H1 (cell line): ENCODE results near the gene FARP2. TPM values are rescaled to one million over a fixed set of nuclear protein-coding genes. Genes with fewer than 3 reads are reported as not detected.

ENCODE experiments used
- CTCF ChIA-PET: fragments of 300-600 bp; sonication (Branson Sonifier 250); formaldehyde crosslinking; loops from one replicate; lab custom pipeline; 2021; ENCODE audit not compliant: partially characterized antibody; lab: Charles Lee
- POLR2A ChIA-PET: fragments of 300-600 bp; sonication (Branson Sonifier 250); formaldehyde crosslinking; loops from one replicate; lab custom pipeline; 2021; ENCODE audit warnings: inconsistent platforms; ENCODE audit not compliant: partially characterized antibody; lab: Charles Lee
- DNase-seq, 2 experiments: peaks; one replicate each; pipeline versions ENCODE4 v3.0.0 to v3.0.0-alpha.2; 2010 to 2022; ENCODE audit warnings: low spot score in 2 of 2, low read depth in 1 of 2, mixed read lengths in 1 of 2
- FAIRE-seq: peaks from 2 replicates; lab custom pipeline; 2011; peaks lifted over from hg19 to GRCh38; lab: Jason Lieb, UNC
- H2AFZ ChIP-seq: 2 replicates; pipeline ENCODE4 v1.8.1; 2012; ENCODE audit warnings: low read length, inconsistent platforms
- H2AK5ac ChIP-seq: 2 replicates; pipeline ENCODE4 v1.6.1; 2013; ENCODE audit warnings: low read depth, low read length
- H2BK120ac ChIP-seq: replicated peaks from 2 replicates; pipeline ENCODE3; 2013; ENCODE audit warnings: low read depth, low read length, inconsistent platforms
- H2BK12ac ChIP-seq: 2 replicates; pipeline ENCODE4 v1.6.1; 2013; ENCODE audit warnings: low read depth, low read length
- H2BK15ac ChIP-seq: 2 replicates; pipeline ENCODE4 v1.6.1; 2013; ENCODE audit warnings: low read length
- H2BK20ac ChIP-seq: 2 replicates; pipeline ENCODE4 v1.6.1; 2013; ENCODE audit warnings: low read length
- H2BK5ac ChIP-seq: 2 replicates; pipeline ENCODE4 v1.6.1; 2013; ENCODE audit warnings: low read depth, low read length
- H3K14ac ChIP-seq: 2 replicates; pipeline ENCODE4 v1.6.1; 2013; ENCODE audit warnings: inconsistent platforms; ENCODE audit not compliant: insufficient read length
- H3K18ac ChIP-seq: 2 replicates; pipeline ENCODE4 v1.6.1; 2013; ENCODE audit warnings: low read length; ENCODE audit errors: extremely low read depth
- H3K23ac ChIP-seq: 2 replicates; pipeline ENCODE4 v1.6.1; 2013; ENCODE audit warnings: inconsistent platforms; ENCODE audit not compliant: insufficient read length
- H3K23me2 ChIP-seq: 2 replicates; pipeline ENCODE4 v1.6.1; 2013; ENCODE audit warnings: low read depth, low read length
- H3K27ac ChIP-seq: 2 replicates; pipeline ENCODE4 v1.6.1; 2011; ENCODE audit warnings: low read depth, low read length, inconsistent platforms
- H3K27me3 ChIP-seq, 4 experiments: replicated peaks in 1 of 4; 1 replicate in 1 of 4; 2 replicates in 3 of 4; pipeline versions ENCODE4 v1.6.1 to v1.8.1; 2011 to 2013; ENCODE audit warnings: low read length in 3 of 4, mild to moderate bottlenecking in 3 of 4, inconsistent platforms in 2 of 4, mixed read lengths in 2 of 4, moderate library complexity in 1 of 4; ENCODE audit not compliant: control insufficient read depth in 3 of 4, insufficient read depth in 3 of 4; ENCODE audit errors: extremely low read depth in 1 of 4
- H3K36me3 ChIP-seq, 4 experiments: 2 replicates each; pipeline versions ENCODE4 v1.6.1 to v1.8.1; 2011 to 2013; ENCODE audit warnings: mild to moderate bottlenecking in 4 of 4, low read length in 3 of 4, moderate library complexity in 2 of 4, control low read depth in 1 of 4, inconsistent platforms in 1 of 4; ENCODE audit not compliant: insufficient read depth in 4 of 4, control insufficient read depth in 2 of 4
- H3K4ac ChIP-seq: replicated peaks from 2 replicates; pipeline ENCODE3; 2013; ENCODE audit warnings: low read length, low read depth, mixed read lengths, inconsistent platforms; ENCODE audit not compliant: insufficient read length
- H3K4me1 ChIP-seq, 4 experiments: replicated peaks in 1 of 4; 1 replicate in 1 of 4; 2 replicates in 3 of 4; pipeline versions ENCODE4 v1.6.1 to v1.8.1; 2011 to 2013; ENCODE audit warnings: low read length in 3 of 4, inconsistent platforms in 2 of 4, mixed read lengths in 1 of 4; ENCODE audit not compliant: insufficient read depth in 4 of 4, control insufficient read depth in 3 of 4
- H3K4me2 ChIP-seq, 2 experiments: 2 replicates each; pipeline versions ENCODE4 v1.6.1 to v1.8.1; 2011 to 2013; ENCODE audit warnings: low read depth in 2 of 2, low read length in 2 of 2, control low read depth in 1 of 2, inconsistent platforms in 1 of 2, mild to moderate bottlenecking in 1 of 2; ENCODE audit not compliant: insufficient read depth in 1 of 2
- H3K4me3 ChIP-seq, 4 experiments: fragments of 200-600, 300-600 bp in 1 of 4; sonication (generic), shearing (Covaris generic), sonication (Bioruptor Twin) in 1 of 4; 2 replicates each; pipeline versions ENCODE4 v1.5.1 to v1.8.1; 2011 to 2016; ENCODE audit warnings: low read length in 4 of 4, low read depth in 3 of 4, control low read depth in 2 of 4, inconsistent platforms in 2 of 4, mild to moderate bottlenecking in 2 of 4, mixed read lengths in 1 of 4, moderate library complexity in 1 of 4; ENCODE audit not compliant: insufficient read depth in 2 of 4; ENCODE audit errors: extremely low read depth in 1 of 4
- H3K56ac ChIP-seq: replicated peaks from 2 replicates; pipeline ENCODE3; 2013; ENCODE audit warnings: low read depth, mild to moderate bottlenecking, mixed read lengths, low read length, inconsistent platforms; ENCODE audit not compliant: insufficient read length
- H3K79me1 ChIP-seq: 2 replicates; pipeline ENCODE4 v1.6.1; 2013; ENCODE audit warnings: low read depth, low read length, control low read depth
- H3K79me2 ChIP-seq, 2 experiments: 2 replicates each; pipeline versions ENCODE4 v1.6.1 to v1.8.1; 2012 to 2013; ENCODE audit warnings: low read length in 2 of 2, mild to moderate bottlenecking in 2 of 2, inconsistent platforms in 1 of 2; ENCODE audit not compliant: insufficient read depth in 2 of 2, control insufficient read depth in 1 of 2
- H3K9ac ChIP-seq, 4 experiments: replicated peaks in 1 of 4; 1 replicate in 1 of 4; 2 replicates in 3 of 4; pipeline versions ENCODE4 v1.6.1 to v1.8.1; 2011 to 2013; ENCODE audit warnings: low read depth in 3 of 4, low read length in 3 of 4, control low read depth in 2 of 4, mild to moderate bottlenecking in 2 of 4, moderate library complexity in 2 of 4, inconsistent platforms in 1 of 4; ENCODE audit errors: extremely low read depth in 1 of 4
- H3K9me3 ChIP-seq, 2 experiments: 2 replicates each; pipeline versions ENCODE4 v1.6.1 to v1.8.1; 2012 to 2013; ENCODE audit warnings: mild to moderate bottlenecking in 2 of 2, moderate library complexity in 2 of 2, control low read depth in 1 of 2, inconsistent platforms in 1 of 2, low read depth in 1 of 2, low read length in 1 of 2, mixed read lengths in 1 of 2; ENCODE audit not compliant: insufficient read depth in 2 of 2
- H4K20me1 ChIP-seq, 2 experiments: replicated peaks in 1 of 2; 2 replicates each; pipeline versions ENCODE3 to v1.8.1; 2011 to 2013; ENCODE audit warnings: inconsistent platforms in 2 of 2, low read length in 2 of 2, mild to moderate bottlenecking in 1 of 2; ENCODE audit not compliant: insufficient read depth in 2 of 2, control insufficient read depth in 1 of 2
- H4K5ac ChIP-seq: 2 replicates; pipeline ENCODE4 v1.6.1; 2013; ENCODE audit warnings: low read length, low read depth, mixed read lengths, inconsistent platforms; ENCODE audit not compliant: insufficient read length
- H4K8ac ChIP-seq: 2 replicates; pipeline ENCODE4 v1.8.0; 2013; ENCODE audit warnings: mild to moderate bottlenecking, moderate library complexity, low read length, inconsistent platforms; ENCODE audit not compliant: insufficient read depth; ENCODE audit errors: extremely low read depth
- H4K91ac ChIP-seq: replicated peaks from 2 replicates; pipeline ENCODE3; 2013; ENCODE audit warnings: low read length, mixed read lengths, inconsistent platforms; ENCODE audit not compliant: insufficient read length
- TAF7 ChIP-seq: optimal IDR thresholded peaks from 2 replicates; pipeline ENCODE3; 2011; ENCODE audit warnings: low read depth, mild to moderate bottlenecking, inconsistent platforms, low read length, moderate library complexity, borderline replicate concordance
- WGBS, 2 experiments: shearing (Covaris generic) in 1 of 2; methylation state at CpG; one replicate each; pipeline versions ENCODE4 v1.1.6 to v1.1.7; 2013 to 2015; ENCODE audit warnings: low lambda C conversion rate in 2 of 2, mixed read lengths in 2 of 2, inconsistent platforms in 1 of 2, low coverage in 1 of 2, missing lambda C conversion rate in 1 of 2; ENCODE audit not compliant: insufficient replicate concordance in 2 of 2, insufficient coverage in 1 of 2, insufficient read length in 1 of 2; ENCODE audit errors: extremely low coverage in 1 of 2, missing lambda C conversion rate in 1 of 2; 5-methylcytosine and 5-hydroxymethylcytosine counted together
- polyA plus RNA-seq, 7 experiments: library from polyadenylated mRNA; depleted of rRNA in 3 of 7; stranded (reverse) in 5 of 7; unstranded in 2 of 7; fragments of >200 nt in 5 of 7; fragments of 200-250 nt in 2 of 7; gene quantifications; 1 replicate in 5 of 7; 2 replicates in 1 of 7; 4 replicates in 1 of 7; pipeline versions ENCODE4 v1.2.1 to v1.2.3, GENCODE V29; 2011 to 2013; ENCODE audit warnings: missing spikeins in 2 of 7, mixed read lengths in 2 of 7
- total RNA-seq: library from RNA; stranded (reverse); fragmentation: NEBNext Ultra II Directional; extraction: Animal tissue kit (Norgen Biotek cat#: 25700); gene quantifications from 2 replicates; pipeline ENCODE4 v1.2.1, GENCODE V29; 2021

The FARP2 gene
- total and polyA plus RNA-seq, 2 of the 8 experiments (the other 6 are each of a cell fraction or from before 2014, with no cell fraction given) = 12.4 to 33.4 TPM

DNA sequence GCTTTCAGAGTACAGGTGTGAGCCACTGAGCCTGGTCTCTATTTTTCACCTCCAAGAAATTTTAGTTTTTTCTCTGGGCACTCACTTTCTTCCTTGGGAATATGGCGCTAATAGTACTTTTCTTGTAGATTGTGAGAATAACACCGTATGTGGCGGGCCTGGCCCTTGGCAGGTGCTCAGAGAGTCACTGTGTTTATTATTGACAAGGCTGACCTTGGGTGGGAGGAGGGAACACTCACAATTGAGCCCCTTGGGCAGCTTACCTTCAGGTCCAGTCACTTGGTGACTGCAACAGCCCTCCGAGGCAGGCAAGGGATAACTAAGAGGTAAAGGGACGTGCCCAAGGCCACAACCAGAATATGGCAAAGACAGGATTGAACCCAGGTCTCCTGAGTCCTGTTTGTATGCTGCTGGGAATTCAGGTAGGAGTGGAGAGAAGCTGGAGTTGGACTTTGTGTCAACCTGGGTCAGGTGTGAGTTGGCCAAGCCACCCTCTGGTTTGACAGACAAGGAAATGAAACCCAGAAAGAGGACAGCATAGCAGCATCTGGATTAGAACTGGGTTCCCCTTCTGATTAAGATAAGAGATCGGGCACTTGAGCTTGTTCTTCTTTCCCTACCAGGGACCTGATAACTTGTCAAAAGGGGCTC is 155.1 kb downstream of the FARP2 start:
- no peak for FAIRE-seq
- CTCF ChIA-PET = no interaction called here
- H4K5ac ChIP-seq = no peak overlapping the region

More for the DNA sequence above, 155.1 kb downstream of the FARP2 start:
- H3K23ac ChIP-seq = no peak overlapping the region
- no peak overlapping the region for H3K18ac ChIP-seq
- H2AFZ ChIP-seq = no peak overlapping the region
- H3K27me3 ChIP-seq = peaks cover 0 to 9% (median 5%) of the 10 kb centered on the region in 4 experiments; a peak in 4 of 7 replicates
- no peak overlapping the region for H2BK5ac ChIP-seq
- H3K9ac ChIP-seq = no peak overlapping the region
- TF ChIP-seq TAF7 = no peak
- TF ChIP-seq, all 59 proteins: peak for 0
- H2BK120ac ChIP-seq = no peak overlapping the region
- H3K4me1 ChIP-seq = peaks cover 2 to 13% (median 10%) of the 10 kb centered on the region in 4 experiments
- H3K79me2 ChIP-seq = peaks cover 0 to 17% of the 10 kb centered on the region in 2 experiments; a peak in 2 of 4 replicates
- H4K20me1 ChIP-seq = peaks cover 2 to 13% of the 10 kb centered on the region in 2 experiments
- peaks cover 4% of the 10 kb centered on the region; the same call in 1 of the 2 replicates for H3K79me1 ChIP-seq
- DNase-seq = no peak
- no peak overlapping the region for H2AK5ac ChIP-seq
- H3K4ac ChIP-seq = no peak overlapping the region
- WGBS, 2 experiments = 83% methylated on average over 6 of the region's 6 CpGs; no CpG with 5 or more reads in 1 of the 2 experiments
- no peak overlapping the region for H3K56ac ChIP-seq
- no peak overlapping the region for H3K4me3 ChIP-seq
- no peak overlapping the region for H4K8ac ChIP-seq
- H3K14ac ChIP-seq = no peak overlapping the region
- no peaks in the 10 kb centered on the region for H3K36me3 ChIP-seq
- H3K27ac ChIP-seq = no peak overlapping the region
- H3K4me2 ChIP-seq = no peak overlapping the region
- no peak overlapping the region for H2BK20ac ChIP-seq
- H3K9me3 ChIP-seq = no peaks in the 10 kb centered on the region
- POLR2A ChIA-PET = interaction anchor here (0.9 to 10.2 kb wide), 3 partner anchors 11 to 23 kb away, joined by 3 to 104 read pairs (median 4); no protein-coding TSS in a partner anchor
- no peak overlapping the region for H4K91ac ChIP-seq
- H2BK15ac ChIP-seq = no peak overlapping the region
- peaks cover 17% of the 10 kb centered on the region for H3K23me2 ChIP-seq
- H2BK12ac ChIP-seq = no peak overlapping the region
